GM18511 (cell line): ENCODE data around the gene RASD1.

Source experiments
- ATAC-seq: cut with Tn5 transposase; IDR thresholded peaks from one replicate; pipeline ENCODE4 v1.9.1; 2021; ENCODE audit warnings: mild to moderate bottlenecking, moderate library complexity; ENCODE audit not compliant: unreplicated experiment

The RASD1 gene

DNA sequence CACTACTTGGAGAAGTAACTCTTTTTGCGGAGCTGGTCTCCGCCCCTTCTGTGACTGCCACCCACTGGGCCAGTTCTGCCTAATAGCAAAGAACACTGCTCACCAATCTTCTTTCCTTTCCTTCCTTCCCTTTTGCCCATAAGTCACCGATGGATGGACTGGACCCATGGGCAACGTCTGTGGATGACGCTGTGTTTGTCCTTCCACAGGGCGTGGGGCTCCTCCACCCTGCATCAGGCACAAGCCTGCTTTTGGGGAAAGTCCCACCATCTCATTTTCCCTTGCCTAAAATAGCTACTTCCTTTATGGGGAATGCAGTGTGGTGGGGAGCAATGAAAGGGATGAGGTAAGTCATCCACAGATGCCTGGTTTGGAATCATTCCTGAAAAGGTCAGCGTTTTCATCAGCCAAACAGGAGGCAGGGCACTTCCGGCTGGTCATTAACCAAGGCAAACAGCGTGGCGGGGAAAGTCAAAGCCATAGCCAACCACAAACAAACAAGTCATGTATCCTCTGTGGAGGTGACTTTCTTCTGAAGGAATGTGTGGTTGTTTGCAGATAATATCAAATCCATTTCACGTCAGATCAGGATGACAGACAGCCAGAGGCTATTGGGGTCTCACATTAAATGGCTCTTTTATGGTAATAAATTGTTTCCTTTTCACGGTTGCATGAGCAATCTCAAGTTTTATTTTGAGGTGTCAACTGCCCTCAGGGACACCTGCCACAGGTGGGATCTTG, 50.1 kb downstream of the RASD1 start:
- no peak for ATAC-seq

- no peak for ATAC-seq
Measured at GRCh38 chr17:17445296-17445924, 50.8 kb downstream of the RASD1 start.
